GM21367 (cell line): ENCODE measurements around the gene EIPR1.

ENCODE experiments used
- ATAC-seq: cut with Tn5 transposase; IDR thresholded peaks from one replicate; pipeline ENCODE4 v1.9.1; 2021; ENCODE audit not compliant: unreplicated experiment

The EIPR1 gene

GRCh38 chr2:3168230-3168891 is 209.3 kb downstream of the EIPR1 start:
- no peak for ATAC-seq

GRCh38 chr2:3163401-3163800 is 214.2 kb downstream of the EIPR1 start:
- ATAC-seq = no peak

- ATAC-seq = no peak
Measured at GRCh38 chr2:3162442-3163077, 215.1 kb downstream of the EIPR1 start.

- ATAC-seq = no peak
Measured at GRCh38 chr2:3160751-3161330, 216.8 kb downstream of the EIPR1 start.

- ATAC-seq = no peak
Measured at GRCh38 chr2:3159782-3160545, 217.7 kb downstream of the EIPR1 start.

- ATAC-seq = no peak
Measured at GRCh38 chr2:3154700-3155099, 222.9 kb downstream of the EIPR1 start.

- ATAC-seq = no peak
Measured at GRCh38 chr2:3154146-3154545, 223.5 kb downstream of the EIPR1 start.

- ATAC-seq = no peak
Measured at GRCh38 chr2:3151153-3151918, 226.3 kb downstream of the EIPR1 start.

GRCh38 chr2:3149441-3150217 is 228.0 kb downstream of the EIPR1 start:
- ATAC-seq = no peak

- ATAC-seq = no peak
Measured at GRCh38 chr2:3148716-3149115, 228.9 kb downstream of the EIPR1 start.

- no peak for ATAC-seq
Measured at GRCh38 chr2:3147651-3148530, 229.7 kb downstream of the EIPR1 start.

- no peak for ATAC-seq
Measured at GRCh38 chr2:3146772-3147650, 230.6 kb downstream of the EIPR1 start.

- no peak for ATAC-seq
Measured at GRCh38 chr2:3146175-3146574, 231.4 kb downstream of the EIPR1 start.

- ATAC-seq = no peak
Measured at GRCh38 chr2:3145471-3146021, 232.1 kb downstream of the EIPR1 start.

GRCh38 chr2:3144856-3145255 is 232.8 kb downstream of the EIPR1 start:
- no peak for ATAC-seq

GRCh38 chr2:3143602-3144001 is 234.0 kb downstream of the EIPR1 start:
- ATAC-seq = no peak

- no peak for ATAC-seq
Measured at GRCh38 chr2:3142961-3143571, 234.6 kb downstream of the EIPR1 start.

- no peak for ATAC-seq
Measured at GRCh38 chr2:3142210-3142609, 235.4 kb downstream of the EIPR1 start.
